Esophagus muscularis mucosa (tissue), 4 donors: ENCODE data around the gene CRYGN. TPM values are rescaled to one million over a fixed set of nuclear protein-coding genes. Genes with fewer than 3 reads are reported as not detected.
A peak's percentile ranks its signal among the peaks of the same experiment; 100 is the strongest.

Source experiments
- DNase-seq: peaks from one replicate; pipeline ENCODE4 v3.0.0-alpha.2; 2017; ENCODE audit errors: extremely low spot score
- H3K27ac ChIP-seq, 4 donors: fragments of 200-600 bp; sonication (generic); replicated peaks in 1 of 4; 1 replicate in 3 of 4; 2 replicates in 1 of 4; pipeline ENCODE4 v1.5.1; 2016 to 2019; ENCODE audit warnings: mild to moderate bottlenecking in 1 of 4
- H3K27me3 ChIP-seq, 4 donors: fragments of 200-600 bp; sonication (generic); one replicate each; pipeline versions ENCODE4 v1.5.1 to v1.6.0; 2016 to 2019
- H3K36me3 ChIP-seq, 4 donors: fragments of 200-600 bp; sonication (generic); one replicate each; pipeline ENCODE4 v1.5.1; 2016 to 2019
- H3K4me1 ChIP-seq, 4 donors: fragments of 200-600 bp; sonication (generic); one replicate each; pipeline ENCODE4 v1.5.1; 2016 to 2019
- H3K4me3 ChIP-seq, 4 donors: fragments of 200-600 bp; sonication (generic); 1 replicate in 2 of 4; 2 replicates in 2 of 4; pipeline ENCODE4 v1.5.1; 2016 to 2019; ENCODE audit warnings: mild to moderate bottlenecking in 4 of 4, moderate library complexity in 1 of 4
- H3K9me3 ChIP-seq, 4 donors: fragments of 200-600 bp; sonication (generic); 1 replicate in 3 of 4; 2 replicates in 1 of 4; pipeline ENCODE4 v1.5.1; 2016 to 2019
- CTCF ChIP-seq, 3 experiments: fragments of 200-600 bp in 2 of 3; fragments of 450-650 bp in 1 of 3; sonication (generic) in 2 of 3; IDR thresholded peaks; one replicate each; pipeline ENCODE4 v1.5.1; 2017 to 2019; ENCODE audit warnings: antibody characterized with exemption in 3 of 3, mild to moderate bottlenecking in 2 of 3, moderate library complexity in 1 of 3
- EP300 ChIP-seq: sonication (generic); formaldehyde crosslinking; IDR thresholded peaks from one replicate; pipeline ENCODE4 v1.6.1; 2017; ENCODE audit warnings: antibody characterized with exemption
- POLR2A ChIP-seq: fragments of 450-650 bp; IDR thresholded peaks from one replicate; pipeline ENCODE4 v1.6.1; 2017; ENCODE audit warnings: antibody characterized with exemption, moderate library complexity, mild to moderate bottlenecking, low read depth
- POLR2AphosphoS5 ChIP-seq, 2 donors: sonication (generic); formaldehyde crosslinking; IDR thresholded peaks; one replicate each; pipeline ENCODE4 v1.6.1; 2017; ENCODE audit warnings: antibody characterized with exemption in 2 of 2
- WGBS: methylation state at CpG from one replicate; pipeline ENCODE4 v1.1.5; 2018; 5-methylcytosine and 5-hydroxymethylcytosine counted together
- intact Hi-C: fragments of 100-400 bp; cut with DNase I; formaldehyde crosslinking; loops from one replicate; pipeline ENCODE4 v1.15.1; 2023
- total RNA-seq, 4 donors: library from RNA; depleted of rRNA; stranded (reverse); fragments of >200 nt; gene quantifications; one replicate each; pipeline versions ENCODE4 v1.1.0 to v1.2.1, GENCODE V29; 2016

Gene CRYGN
- total RNA-seq, 4 donors from 2014 or later = under 0.01 to 1.3 (median 0.25) TPM

- Histone ChIP-seq H3K36me3 (peaks cover 11 to 31% (median 17%) of the 10 kb centered on the region in 4 donors), H3K27me3 (peaks cover 5 to 48% (median 19%) of the 10 kb centered on the region in 4 donors), H3K4me3 (peak overlapping the region; percentile 44 to 54 (median 48)), H3K9me3 (no peaks in the 10 kb centered on the region), H3K4me1 (peaks cover 14 to 21% (median 19%) of the 10 kb centered on the region in 4 donors), H3K27ac (no peak overlapping the region)
- intact Hi-C loops = no loop called here
- no peak for DNase-seq
- TF ChIP-seq POLR2AphosphoS5 (IDR thresholded peaks at IDR 0.05) = no peak
- TF ChIP-seq POLR2A = no peak
- no peak for TF ChIP-seq CTCF (IDR thresholded peaks at IDR 0.05)
- no peak for TF ChIP-seq EP300
- 43% methylated on average over 25 of the region's 37 CpGs for WGBS
Observed at GRCh38 chr7:151382079-151382885, 57.7 kb downstream of the CRYGN start.

- whole genome bisulfite sequencing = 19% methylated on average over 6 of the region's 83 CpGs
- intact Hi-C loops = no loop called here
- no peak for DNase-seq
Observed at GRCh38 chr7:151381348-151382078, 58.4 kb downstream of the CRYGN start.

GRCh38 chr7:151381098-151381347, 58.9 kb downstream of the CRYGN start:
- Histone ChIP-seq H3K36me3 (peaks cover 24 to 43% (median 29%) of the 10 kb centered on the region in 4 donors), H3K27ac (no peak overlapping the region), H3K9me3 (no peaks in the 10 kb centered on the region), H3K4me1 (peaks cover 14 to 21% (median 19%) of the 10 kb centered on the region in 4 donors), H3K27me3 (peaks cover 5 to 48% (median 19%) of the 10 kb centered on the region in 4 donors), H3K4me3 (peak overlapping the region; percentile 44 to 54 (median 48))
- TF ChIP-seq EP300 = no peak
- no peak for TF ChIP-seq CTCF (IDR thresholded peaks at IDR 0.05)
- no peak for TF ChIP-seq POLR2A
- TF ChIP-seq POLR2AphosphoS5 (IDR thresholded peaks at IDR 0.05) = no peak
- no peak for DNase-seq
- intact Hi-C loops = no loop called here
- 38% methylated on average over 5 of the region's 7 CpGs for WGBS

More at GRCh38 chr7:151381348-151382078, 58.4 kb downstream of the CRYGN start:
- H3K9me3 ChIP-seq = no peaks in the 10 kb centered on the region
- H3K4me1 ChIP-seq = peaks cover 14 to 21% (median 19%) of the 10 kb centered on the region in 4 donors
- no peak for TF ChIP-seq CTCF (IDR thresholded peaks at IDR 0.05)
- TF ChIP-seq POLR2AphosphoS5 (IDR thresholded peaks at IDR 0.05) = peak in 1 of 2 donors; percentile 5
- H3K36me3 ChIP-seq = peaks cover 19 to 38% (median 24%) of the 10 kb centered on the region in 4 donors
- peak overlapping the region; percentile 44 to 54 (median 48) for H3K4me3 ChIP-seq
- peaks cover 5 to 48% (median 19%) of the 10 kb centered on the region in 4 donors for H3K27me3 ChIP-seq
- no peak overlapping the region for H3K27ac ChIP-seq

- no peak overlapping the region for H3K27ac ChIP-seq
- intact Hi-C loops = no loop called here
- peaks cover 14 to 21% (median 19%) of the 10 kb centered on the region in 4 donors for H3K4me1 ChIP-seq
- H3K9me3 ChIP-seq = no peaks in the 10 kb centered on the region
- TF ChIP-seq POLR2AphosphoS5 (IDR thresholded peaks at IDR 0.05) (no peak), POLR2A (no peak), CTCF (IDR thresholded peaks at IDR 0.05) (no peak), EP300 (no peak)
- H3K36me3 ChIP-seq = peaks cover 27 to 49% (median 35%) of the 10 kb centered on the region in 4 donors
- WGBS = 96% methylated on average over 12 of the region's 32 CpGs
- no peak for DNase-seq
- no peak overlapping the region for H3K4me3 ChIP-seq
- peaks cover 5 to 46% (median 19%) of the 10 kb centered on the region in 4 donors for H3K27me3 ChIP-seq
Observed at GRCh38 chr7:151380199-151381097, 59.5 kb downstream of the CRYGN start.
